K562 (cell line): Measurements from ENCODE around the gene CRIM1. TPM values are rescaled to one million over a fixed set of nuclear protein-coding genes. Genes with fewer than 3 reads are reported as not detected.

Experiments used
- ATAC-seq: fragments of 200-7000 bp; cut with Tn5 transposase; 3 replicates; pipeline ENCODE4 v1.9.1; 2020; ENCODE audit warnings: moderate library complexity
- BruUV-seq: library from RNA; stranded (reverse); fragments of 400-500 nt; replicated peaks from 2 replicates; lab custom pipeline; 2021; lab: Mats Ljungman, UMichigan
- CTCF ChIA-PET: fragments of 300-600 bp; formaldehyde crosslinking; extraction: SDS; loops from one replicate; lab custom pipeline; 2021; ENCODE audit warnings: low intra/inter-chr PET ratio; lab: Yijun Ruan, JAX
- POLR2A ChIA-PET: fragments of 300-600, 350-650 bp; sonication (Branson Sonifier 250); formaldehyde crosslinking; extraction: SDS; loops from one replicate; lab custom pipeline; 2021; ENCODE audit warnings: antibody characterized with exemption, inconsistent platforms; lab: Yijun Ruan, JAX
- DNase-seq, 4 experiments: peaks; one replicate each; pipeline versions ENCODE4 v3.0.0 to v3.0.0-alpha.2; 2011 to 2018; ENCODE audit warnings: low spot score in 3 of 4, mixed read lengths in 3 of 4; ENCODE audit errors: extremely low read depth in 1 of 4
- FAIRE-seq: peaks from 2 replicates; lab custom pipeline; 2011; peaks lifted over from hg19 to GRCh38; lab: Jason Lieb, UNC
- H2AFZ ChIP-seq: 2 replicates; pipeline ENCODE4 v1.6.0; 2011; ENCODE audit warnings: low read depth, low read length, control low read depth, inconsistent platforms
- H3K27ac ChIP-seq: fragments of 200-600 bp; 3 replicates; pipeline ENCODE4 v1.8.0; 2011; ENCODE audit warnings: low read depth, mild to moderate bottlenecking, control low read depth, inconsistent platforms, low read length, moderate library complexity, mixed read lengths; ENCODE audit errors: extremely low read depth
- H3K27me3 ChIP-seq, 2 experiments: fragments of 300-600 bp in 1 of 2; 2 replicates in 1 of 2; 3 replicates in 1 of 2; pipeline versions ENCODE4 v1.6.0 to v1.8.0; 2011; ENCODE audit warnings: inconsistent platforms in 2 of 2, low read length in 2 of 2, mild to moderate bottlenecking in 1 of 2, mixed read lengths in 1 of 2, moderate library complexity in 1 of 2; ENCODE audit not compliant: control insufficient read depth in 2 of 2, insufficient read depth in 2 of 2
- H3K36me3 ChIP-seq: fragments of 300-600 bp; 3 replicates; pipeline ENCODE4 v1.8.0; 2011; ENCODE audit warnings: mild to moderate bottlenecking, low read length, inconsistent platforms; ENCODE audit not compliant: control insufficient read depth, insufficient read depth
- H3K4me1 ChIP-seq, 2 experiments: fragments of 200-600 bp in 1 of 2; replicated peaks in 1 of 2; 2 replicates in 1 of 2; 3 replicates in 1 of 2; pipeline versions ENCODE4 v1.5.1 to v1.8.0; 2011; ENCODE audit warnings: inconsistent platforms in 2 of 2, low read length in 2 of 2, mild to moderate bottlenecking in 1 of 2, mixed read lengths in 1 of 2, moderate library complexity in 1 of 2; ENCODE audit not compliant: control insufficient read depth in 2 of 2, insufficient read depth in 2 of 2
- H3K4me2 ChIP-seq: 2 replicates; pipeline ENCODE4 v1.6.1; 2011; ENCODE audit warnings: low read length, control low read depth, inconsistent platforms, mixed read lengths; ENCODE audit not compliant: insufficient read depth
- H3K4me3 ChIP-seq: fragments of 200-600 bp; sonication (generic), shearing (Covaris generic); 2 replicates; pipeline ENCODE4 v1.5.1; 2016; ENCODE audit warnings: control low read depth, inconsistent platforms
- H3K79me2 ChIP-seq: fragments of 200-600 bp; 3 replicates; pipeline ENCODE4 v1.8.0; 2011; ENCODE audit warnings: low read length, inconsistent platforms; ENCODE audit not compliant: control insufficient read depth, insufficient read depth
- H3K9ac ChIP-seq, 2 experiments: 2 replicates each; pipeline versions ENCODE4 v1.6.0 to v1.6.1; 2011; ENCODE audit warnings: low read depth in 2 of 2, low read length in 2 of 2, control low read depth in 1 of 2, inconsistent platforms in 1 of 2, mild to moderate bottlenecking in 1 of 2, mixed read lengths in 1 of 2; ENCODE audit not compliant: insufficient read depth in 1 of 2
- H3K9me1 ChIP-seq: one replicate; pipeline ENCODE4 v1.6.0; 2011; ENCODE audit warnings: inconsistent platforms, mild to moderate bottlenecking, low read length, moderate library complexity; ENCODE audit not compliant: control insufficient read depth, insufficient read depth
- H3K9me3 ChIP-seq: replicated peaks from 2 replicates; pipeline ENCODE4 v1.5.1; 2011; ENCODE audit warnings: low read depth, low read length, inconsistent platforms; ENCODE audit not compliant: control insufficient read depth, insufficient read depth
- H4K20me1 ChIP-seq: replicated peaks from 2 replicates; pipeline ENCODE4 v1.6.1; 2011; ENCODE audit warnings: low read length, inconsistent platforms, mixed read lengths; ENCODE audit not compliant: control insufficient read depth, insufficient read depth
- ARHGAP35 ChIP-seq: fragments of 450-650 bp; IDR thresholded peaks from 2 replicates; pipeline ENCODE4 v1.6.1; 2018; ENCODE audit not compliant: partially characterized antibody
- E2F3 ChIP-seq: fragments of 250-450 bp; sonication (Bioruptor Pico); IDR thresholded peaks from 2 replicates; pipeline ENCODE4 v1.4.0; 2020; ENCODE audit warnings: mild to moderate bottlenecking
- E2F5 ChIP-seq: sonication (generic); formaldehyde crosslinking; IDR thresholded peaks from 2 replicates; pipeline ENCODE4 v1.8.0; 2022; ENCODE audit warnings: mild to moderate bottlenecking, missing genetic modification reagents
- ETV5 ChIP-seq: sonication (generic); formaldehyde crosslinking; IDR thresholded peaks from 2 replicates; pipeline ENCODE4 v1.4.0; 2020; ENCODE audit warnings: low read depth, mild to moderate bottlenecking, missing genetic modification reagents
- MLLT1 ChIP-seq, 2 experiments: fragments of 450-650 bp; IDR thresholded peaks; 2 replicates each; pipeline ENCODE4 v1.6.1; 2016
- NCOA4 ChIP-seq: fragments of 450-650 bp; IDR thresholded peaks from 2 replicates; pipeline ENCODE4 v1.6.1; 2018; ENCODE audit warnings: mild to moderate bottlenecking; ENCODE audit not compliant: partially characterized antibody
- NCOR1 ChIP-seq: fragments of 450-650 bp; IDR thresholded peaks from 2 replicates; pipeline ENCODE4 v1.6.1; 2016; ENCODE audit warnings: mild to moderate bottlenecking, moderate library complexity
- RBFOX2 ChIP-seq: fragments of 200-400 bp; formaldehyde crosslinking; IDR thresholded peaks from 2 replicates; pipeline ENCODE4 v1.6.1; 2017; ENCODE audit warnings: low read depth, mild to moderate bottlenecking, low read length, moderate library complexity
- SMARCA4 ChIP-seq: fragments of 450-650 bp; IDR thresholded peaks from 2 replicates; pipeline ENCODE4 v1.6.1; 2016
- STAT5B ChIP-seq: fragments of 250-450 bp; sonication (Bioruptor Pico); IDR thresholded peaks from 2 replicates; pipeline ENCODE4 v1.8.0; 2021; ENCODE audit warnings: mild to moderate bottlenecking, inconsistent platforms
- U2AF1 ChIP-seq: fragments of 200-400 bp; formaldehyde crosslinking; optimal IDR thresholded peaks from 2 replicates; pipeline ENCODE3; 2017; ENCODE audit warnings: mild to moderate bottlenecking, low read depth, low read length, moderate library complexity
- ZBTB17 ChIP-seq: fragments of 450-650 bp; formaldehyde crosslinking; IDR thresholded peaks from 2 replicates; pipeline ENCODE4 v1.4.0; 2020; ENCODE audit warnings: mild to moderate bottlenecking
- ZEB2 ChIP-seq: fragments of 450-650 bp; IDR thresholded peaks from 2 replicates; pipeline ENCODE4 v1.6.1; 2016
- ZNF197 ChIP-seq: fragments of 200-800 bp; sonication (Bioruptor generic); IDR thresholded peaks from 2 replicates; pipeline ENCODE4 v1.6.1; 2016; ENCODE audit warnings: low read depth, missing genetic modification characterization, missing compliant biosample characterization
- ZNF384 ChIP-seq: IDR thresholded peaks from 2 replicates; pipeline ENCODE4 v1.6.1; 2012; ENCODE audit warnings: low read depth, low read length, improper control_type of control experiment
- ZNF431 ChIP-seq: sonication (generic); formaldehyde crosslinking; IDR thresholded peaks from 2 replicates; pipeline ENCODE4 v1.8.0; 2022; ENCODE audit warnings: mild to moderate bottlenecking, missing genetic modification reagents
- ZNF445 ChIP-seq: fragments of 250-450 bp; sonication (Bioruptor Pico); IDR thresholded peaks from 2 replicates; pipeline ENCODE4 v1.4.0; 2020; ENCODE audit warnings: low read depth, mild to moderate bottlenecking, moderate library complexity
- WGBS: fragments of 100-300 bp; shearing (Covaris generic); methylation state at CpG from one replicate; pipeline ENCODE4 v1.1.6; 2016; ENCODE audit warnings: low coverage, mixed read lengths; ENCODE audit not compliant: insufficient coverage; ENCODE audit errors: missing lambda C conversion rate; 5-methylcytosine and 5-hydroxymethylcytosine counted together
- in situ Hi-C: fragments of 300-500 bp; cut with MboI; formaldehyde crosslinking; loops from 4 replicates; pipeline ENCODE4 v1.15.0; 2018; ENCODE audit warnings: inconsistent platforms, mixed read lengths
- intact Hi-C: fragments of 100-400 bp; cut with micrococcal nuclease; formaldehyde crosslinking; loops from 2 replicates; pipeline ENCODE4 v1.14.2; 2022
- polyA plus RNA-seq, 8 experiments: library from polyadenylated mRNA; depleted of rRNA in 4 of 8; stranded (reverse) in 5 of 8; unstranded in 3 of 8; fragments of >200 nt; fragmentation: Nextera tagmentation in 2 of 8; fragmentation: Illumina TruSeq in 1 of 8; extraction: Ambion mirVana in 2 of 8; extraction: Trizol in 1 of 8; gene quantifications; 2 replicates each; pipeline versions ENCODE4 v1.2.1 to v1.2.3, GENCODE V29; 2011 to 2014; ENCODE audit warnings: inconsistent platforms in 1 of 8, missing spikeins in 1 of 8
- total RNA-seq, 7 experiments: library from RNA; depleted of rRNA in 6 of 7; stranded (reverse); fragments of >200 nt in 6 of 7; fragmentation: Illumina TruSeq in 2 of 7; extraction: Trizol in 2 of 7; gene quantifications; 2 replicates each; pipeline versions ENCODE4 v1.2.1 to v1.2.3, GENCODE V29; 2011 to 2021; ENCODE audit warnings: low replicate concordance in 1 of 7
- TF ChIP-seq, protein P1 (sequence below): sonication (generic); formaldehyde crosslinking; IDR thresholded peaks from 2 replicates; pipeline ENCODE4 v1.8.0; 2022; ENCODE audit warnings: mild to moderate bottlenecking, missing genetic modification reagents

Gene CRIM1
- total and polyA plus RNA-seq, 9 of the 15 experiments (the other 6 are each of a cell fraction or from before 2014, with no cell fraction given), result 0.01 to 0.36 (median 0.06) TPM; not detected in 1

DNA sequence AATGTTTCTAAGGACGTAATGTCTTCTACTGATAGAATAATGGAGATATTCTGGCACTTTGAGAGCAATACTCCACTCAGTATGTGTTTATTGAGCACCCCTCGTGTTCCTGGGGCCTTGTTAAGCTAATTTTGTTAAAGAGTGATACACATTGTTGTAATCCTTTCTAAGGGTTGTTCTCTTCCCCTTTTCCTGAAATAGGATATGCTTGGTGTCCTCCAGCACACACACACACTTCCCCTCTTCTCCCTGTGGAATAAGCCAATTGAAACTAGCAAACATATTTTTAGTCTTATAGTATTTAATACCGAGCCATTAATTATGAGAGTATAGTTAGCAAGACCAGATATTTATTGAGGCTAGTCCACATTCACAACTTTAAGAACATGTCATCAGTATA is 114.1 kb downstream of the CRIM1 start:
- no peak overlapping the region for H3K4me2 ChIP-seq
- WGBS, result 0% methylated on average over 3 of the region's 3 CpGs
- H3K9me1 ChIP-seq, result no peaks in the 10 kb centered on the region
- no peak overlapping the region for H3K4me3 ChIP-seq
- H3K36me3 ChIP-seq, result no peaks in the 10 kb centered on the region
- no peaks in the 10 kb centered on the region; the same call in 1 of the 2 replicates for H3K9me3 ChIP-seq
- BruUV-seq, result no TSS peak
- peaks cover 0 to 4% of the 10 kb centered on the region in 2 experiments; a peak in 1 of 5 replicates for H3K27me3 ChIP-seq
- no peak overlapping the region for H3K9ac ChIP-seq
- H4K20me1 ChIP-seq, result no peaks in the 10 kb centered on the region
- no peak overlapping the region for H3K27ac ChIP-seq
- no peak for FAIRE-seq
- intact Hi-C loops (no loop called here), in situ Hi-C loops (no loop called here)
- ChIA-PET CTCF (no interaction called here), POLR2A (no interaction called here)
- H3K79me2 ChIP-seq, result no peaks in the 10 kb centered on the region
- H3K4me1 ChIP-seq, result no peaks in the 10 kb centered on the region
- H2AFZ ChIP-seq, result no peak overlapping the region
- DNase-seq, result no peak
- ATAC-seq, result no peak
- no peak for TF ChIP-seq U2AF1
- no peak for TF ChIP-seq ARHGAP35
- no peak for TF ChIP-seq NCOA4
- no peak for TF ChIP-seq E2F3
- TF ChIP-seq SMARCA4, result no peak
- TF ChIP-seq E2F5 (CRISPR knock-in tag), result no peak
- no peak for TF ChIP-seq ZNF197
- no peak for TF ChIP-seq ZBTB17
- TF ChIP-seq ZNF431 (CRISPR knock-in tag), result no peak
- TF ChIP-seq NCOR1, result no peak
- no peak for TF ChIP-seq STAT5B (CRISPR knock-in tag)
- no peak for TF ChIP-seq ZNF445 (CRISPR knock-in tag)
- no peak for TF ChIP-seq ZEB2
- no peak for TF ChIP-seq MLLT1 (IDR thresholded peaks at IDR 0.05)
- TF ChIP-seq, protein P1, sequence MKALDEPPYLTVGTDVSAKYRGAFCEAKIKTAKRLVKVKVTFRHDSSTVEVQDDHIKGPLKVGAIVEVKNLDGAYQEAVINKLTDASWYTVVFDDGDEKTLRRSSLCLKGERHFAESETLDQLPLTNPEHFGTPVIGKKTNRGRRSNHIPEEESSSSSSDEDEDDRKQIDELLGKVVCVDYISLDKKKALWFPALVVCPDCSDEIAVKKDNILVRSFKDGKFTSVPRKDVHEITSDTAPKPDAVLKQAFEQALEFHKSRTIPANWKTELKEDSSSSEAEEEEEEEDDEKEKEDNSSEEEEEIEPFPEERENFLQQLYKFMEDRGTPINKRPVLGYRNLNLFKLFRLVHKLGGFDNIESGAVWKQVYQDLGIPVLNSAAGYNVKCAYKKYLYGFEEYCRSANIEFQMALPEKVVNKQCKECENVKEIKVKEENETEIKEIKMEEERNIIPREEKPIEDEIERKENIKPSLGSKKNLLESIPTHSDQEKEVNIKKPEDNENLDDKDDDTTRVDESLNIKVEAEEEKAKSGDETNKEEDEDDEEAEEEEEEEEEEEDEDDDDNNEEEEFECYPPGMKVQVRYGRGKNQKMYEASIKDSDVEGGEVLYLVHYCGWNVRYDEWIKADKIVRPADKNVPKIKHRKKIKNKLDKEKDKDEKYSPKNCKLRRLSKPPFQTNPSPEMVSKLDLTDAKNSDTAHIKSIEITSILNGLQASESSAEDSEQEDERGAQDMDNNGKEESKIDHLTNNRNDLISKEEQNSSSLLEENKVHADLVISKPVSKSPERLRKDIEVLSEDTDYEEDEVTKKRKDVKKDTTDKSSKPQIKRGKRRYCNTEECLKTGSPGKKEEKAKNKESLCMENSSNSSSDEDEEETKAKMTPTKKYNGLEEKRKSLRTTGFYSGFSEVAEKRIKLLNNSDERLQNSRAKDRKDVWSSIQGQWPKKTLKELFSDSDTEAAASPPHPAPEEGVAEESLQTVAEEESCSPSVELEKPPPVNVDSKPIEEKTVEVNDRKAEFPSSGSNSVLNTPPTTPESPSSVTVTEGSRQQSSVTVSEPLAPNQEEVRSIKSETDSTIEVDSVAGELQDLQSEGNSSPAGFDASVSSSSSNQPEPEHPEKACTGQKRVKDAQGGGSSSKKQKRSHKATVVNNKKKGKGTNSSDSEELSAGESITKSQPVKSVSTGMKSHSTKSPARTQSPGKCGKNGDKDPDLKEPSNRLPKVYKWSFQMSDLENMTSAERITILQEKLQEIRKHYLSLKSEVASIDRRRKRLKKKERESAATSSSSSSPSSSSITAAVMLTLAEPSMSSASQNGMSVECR (CRISPR knock-in tag), result no peak
- no peak for TF ChIP-seq RBFOX2
- TF ChIP-seq ETV5 (CRISPR knock-in tag), result no peak
- no peak for TF ChIP-seq ZNF384
